Upper lobe of left lung (tissue), 4 donors: Measurements from ENCODE around the gene RNF114.

Experiments
- CTCF ChIP-seq, 6 experiments: fragments of 450-650 bp in 4 of 6; fragments of 200-600 bp in 2 of 6; sonication (generic) in 2 of 6; IDR thresholded peaks; one replicate each; pipeline ENCODE4 v1.5.1; 2016 to 2019; ENCODE audit warnings: antibody characterized with exemption in 6 of 6
- POLR2AphosphoS5 ChIP-seq, 2 donors: sonication (generic); formaldehyde crosslinking; IDR thresholded peaks; one replicate each; pipeline ENCODE4 v1.5.1; 2017; ENCODE audit warnings: antibody characterized with exemption in 2 of 2

GRCh38 chr20:49893242-49894072 lies 42.7 kb upstream of the RNF114 start:
- TF ChIP-seq CTCF (IDR thresholded peaks at IDR 0.05) (no peak), POLR2AphosphoS5 (IDR thresholded peaks at IDR 0.05) (no peak)
